Ishikawa (cell line): ENCODE results near the gene KCNMB1.

Source experiments
- CEBPB ChIP-seq: IDR thresholded peaks from 2 replicates; pipeline ENCODE4 v1.6.1; 2012
- CREB1 ChIP-seq: IDR thresholded peaks from 2 replicates; pipeline ENCODE4 v1.6.1; 2012; ENCODE audit warnings: low read depth
- EGR1 ChIP-seq: IDR thresholded peaks from 2 replicates; pipeline ENCODE4 v1.6.1; 2012
- EP300 ChIP-seq: IDR thresholded peaks from 2 replicates; pipeline ENCODE4 v1.6.1; 2012; ENCODE audit warnings: borderline replicate concordance
- FOXM1 ChIP-seq: IDR thresholded peaks from 2 replicates; pipeline ENCODE4 v1.6.1; 2012; ENCODE audit warnings: low read depth, borderline replicate concordance
- NFIC ChIP-seq: IDR thresholded peaks from 2 replicates; pipeline ENCODE4 v1.6.1; 2012
- RAD21 ChIP-seq: IDR thresholded peaks from 2 replicates; pipeline ENCODE4 v1.6.1; 2012; ENCODE audit warnings: low read depth
- TAF1 ChIP-seq: IDR thresholded peaks from 2 replicates; pipeline ENCODE4 v1.6.1; 2012; ENCODE audit warnings: low read depth, mild to moderate bottlenecking
- TCF12 ChIP-seq: IDR thresholded peaks from 2 replicates; pipeline ENCODE4 v1.6.1; 2012; ENCODE audit warnings: low read depth
- TEAD4 ChIP-seq: IDR thresholded peaks from 2 replicates; pipeline ENCODE4 v1.6.1; 2012
- YY1 ChIP-seq: IDR thresholded peaks from 2 replicates; pipeline ENCODE4 v1.6.1; 2012; ENCODE audit warnings: low read depth
- ZBTB7A ChIP-seq: IDR thresholded peaks from 2 replicates; pipeline ENCODE4 v1.6.1; 2012; ENCODE audit warnings: low read depth
- TF ChIP-seq, protein P1 (sequence below): IDR thresholded peaks from 2 replicates; pipeline ENCODE4 v1.6.1; 2012; ENCODE audit warnings: low read depth, mild to moderate bottlenecking
- TF ChIP-seq, protein P2 (sequence below): IDR thresholded peaks from 2 replicates; pipeline ENCODE4 v1.6.1; 2012
- TF ChIP-seq, protein P3 (sequence below): IDR thresholded peaks from 2 replicates; pipeline ENCODE4 v1.6.1; 2012

KCNMB1 gene

DNA sequence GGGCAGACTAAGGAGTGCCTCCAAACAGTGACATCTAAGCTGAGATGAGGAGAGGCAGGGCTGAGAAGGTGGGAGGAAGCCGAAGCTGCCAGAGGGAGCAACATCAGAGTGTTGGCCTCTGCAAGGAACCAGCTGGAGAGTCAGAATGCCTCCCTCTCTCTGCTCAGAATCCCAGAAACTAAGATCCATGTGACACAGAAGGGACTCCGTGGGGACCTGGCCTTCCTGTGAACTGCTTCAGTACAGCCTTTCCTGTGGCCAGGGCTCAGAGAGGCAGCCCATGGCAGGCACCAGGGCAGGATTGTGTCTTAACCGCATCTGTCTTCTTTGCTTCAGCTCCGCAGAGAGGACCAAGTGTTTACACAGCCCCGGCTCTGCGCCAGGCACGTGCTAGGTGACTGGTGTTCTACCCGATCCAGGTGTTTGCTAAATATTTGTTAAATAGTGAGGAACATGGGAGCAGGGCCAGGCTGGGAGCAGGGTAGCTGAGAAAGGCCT is 33.5 kb downstream of the KCNMB1 start:
- TF ChIP-seq, protein P1, sequence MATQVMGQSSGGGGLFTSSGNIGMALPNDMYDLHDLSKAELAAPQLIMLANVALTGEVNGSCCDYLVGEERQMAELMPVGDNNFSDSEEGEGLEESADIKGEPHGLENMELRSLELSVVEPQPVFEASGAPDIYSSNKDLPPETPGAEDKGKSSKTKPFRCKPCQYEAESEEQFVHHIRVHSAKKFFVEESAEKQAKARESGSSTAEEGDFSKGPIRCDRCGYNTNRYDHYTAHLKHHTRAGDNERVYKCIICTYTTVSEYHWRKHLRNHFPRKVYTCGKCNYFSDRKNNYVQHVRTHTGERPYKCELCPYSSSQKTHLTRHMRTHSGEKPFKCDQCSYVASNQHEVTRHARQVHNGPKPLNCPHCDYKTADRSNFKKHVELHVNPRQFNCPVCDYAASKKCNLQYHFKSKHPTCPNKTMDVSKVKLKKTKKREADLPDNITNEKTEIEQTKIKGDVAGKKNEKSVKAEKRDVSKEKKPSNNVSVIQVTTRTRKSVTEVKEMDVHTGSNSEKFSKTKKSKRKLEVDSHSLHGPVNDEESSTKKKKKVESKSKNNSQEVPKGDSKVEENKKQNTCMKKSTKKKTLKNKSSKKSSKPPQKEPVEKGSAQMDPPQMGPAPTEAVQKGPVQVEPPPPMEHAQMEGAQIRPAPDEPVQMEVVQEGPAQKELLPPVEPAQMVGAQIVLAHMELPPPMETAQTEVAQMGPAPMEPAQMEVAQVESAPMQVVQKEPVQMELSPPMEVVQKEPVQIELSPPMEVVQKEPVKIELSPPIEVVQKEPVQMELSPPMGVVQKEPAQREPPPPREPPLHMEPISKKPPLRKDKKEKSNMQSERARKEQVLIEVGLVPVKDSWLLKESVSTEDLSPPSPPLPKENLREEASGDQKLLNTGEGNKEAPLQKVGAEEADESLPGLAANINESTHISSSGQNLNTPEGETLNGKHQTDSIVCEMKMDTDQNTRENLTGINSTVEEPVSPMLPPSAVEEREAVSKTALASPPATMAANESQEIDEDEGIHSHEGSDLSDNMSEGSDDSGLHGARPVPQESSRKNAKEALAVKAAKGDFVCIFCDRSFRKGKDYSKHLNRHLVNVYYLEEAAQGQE: no peak
- TF ChIP-seq FOXM1 (no peak), NFIC (no peak), CEBPB (no peak)

DNA sequence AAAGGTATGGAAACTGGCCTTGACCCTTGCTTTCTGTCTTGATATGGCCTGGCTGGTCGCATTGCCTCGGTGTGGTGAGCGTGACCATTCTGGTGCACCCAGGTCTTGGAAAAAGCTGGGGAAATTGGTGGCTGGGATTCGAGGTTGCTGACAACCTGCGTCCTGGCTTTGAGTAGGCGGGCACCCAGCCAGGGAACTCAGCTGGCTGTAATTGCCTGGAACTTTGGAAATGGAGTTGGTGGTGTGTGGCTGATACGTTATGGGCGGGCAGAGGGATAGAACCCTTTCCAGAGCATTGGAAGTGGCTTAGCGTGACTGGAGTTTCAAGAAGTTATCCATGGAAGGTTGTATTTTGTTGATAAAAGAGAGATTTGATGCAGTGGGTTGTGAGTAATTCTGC is 35.2 kb downstream of the KCNMB1 start:
- TF ChIP-seq YY1 (no peak), TCF12 (no peak), CREB1 (no peak), RAD21 (no peak), CEBPB (no peak), EGR1 (no peak), NFIC (no peak), FOXM1 (no peak), EP300 (no peak), TAF1 (no peak), TEAD4 (no peak)
- TF ChIP-seq, protein P1: no peak
- TF ChIP-seq, protein P2, sequence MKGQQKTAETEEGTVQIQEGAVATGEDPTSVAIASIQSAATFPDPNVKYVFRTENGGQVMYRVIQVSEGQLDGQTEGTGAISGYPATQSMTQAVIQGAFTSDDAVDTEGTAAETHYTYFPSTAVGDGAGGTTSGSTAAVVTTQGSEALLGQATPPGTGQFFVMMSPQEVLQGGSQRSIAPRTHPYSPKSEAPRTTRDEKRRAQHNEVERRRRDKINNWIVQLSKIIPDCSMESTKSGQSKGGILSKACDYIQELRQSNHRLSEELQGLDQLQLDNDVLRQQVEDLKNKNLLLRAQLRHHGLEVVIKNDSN: no peak

DNA sequence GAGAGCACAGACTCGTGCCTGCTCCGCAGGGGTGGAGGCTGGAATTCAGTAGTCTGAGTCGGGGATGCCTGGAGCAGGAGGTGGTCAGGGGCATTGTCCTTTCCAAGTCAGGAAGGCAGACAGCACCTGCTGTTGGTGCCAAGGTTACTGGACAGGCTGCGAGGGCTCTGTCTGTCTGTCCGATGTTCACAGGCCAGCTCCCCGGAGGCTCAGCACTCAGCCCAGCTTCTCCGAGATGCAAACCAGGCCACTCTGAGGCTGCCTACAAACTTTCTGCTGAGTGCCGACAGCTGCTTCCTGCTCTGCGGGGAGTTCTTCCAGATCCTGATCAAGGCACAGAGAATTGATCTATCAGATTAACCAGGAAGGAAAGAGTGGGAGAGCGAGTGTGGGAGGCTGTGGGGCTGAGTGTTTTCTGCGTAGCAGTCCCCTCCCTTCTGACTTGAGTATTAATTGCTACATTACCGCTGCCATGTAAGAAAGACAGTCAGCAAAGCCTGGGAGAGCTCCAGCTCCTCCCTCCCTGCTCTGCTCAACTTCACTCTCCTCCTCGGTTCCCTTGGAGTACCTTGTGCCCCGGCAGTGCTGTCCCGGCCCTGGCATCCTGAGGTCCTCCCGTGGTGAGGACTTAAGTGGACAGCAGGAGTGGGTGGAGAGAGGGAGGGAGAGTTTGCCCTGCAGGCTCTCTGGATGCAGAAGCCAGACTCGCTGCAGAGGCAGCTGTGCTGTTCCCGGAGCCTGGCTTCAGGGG is 36.0 kb downstream of the KCNMB1 start:
- TF ChIP-seq RAD21 (no peak), FOXM1 (no peak), TCF12 (no peak), ZBTB7A (no peak), CEBPB (no peak), EGR1 (no peak), EP300 (no peak), TAF1 (no peak), CREB1 (no peak), YY1 (no peak), TEAD4 (no peak), NFIC (no peak)
- TF ChIP-seq, protein P1: no peak
- TF ChIP-seq, protein P2: no peak
- TF ChIP-seq, protein P3, sequence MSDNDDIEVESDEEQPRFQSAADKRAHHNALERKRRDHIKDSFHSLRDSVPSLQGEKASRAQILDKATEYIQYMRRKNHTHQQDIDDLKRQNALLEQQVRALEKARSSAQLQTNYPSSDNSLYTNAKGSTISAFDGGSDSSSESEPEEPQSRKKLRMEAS: no peak

DNA sequence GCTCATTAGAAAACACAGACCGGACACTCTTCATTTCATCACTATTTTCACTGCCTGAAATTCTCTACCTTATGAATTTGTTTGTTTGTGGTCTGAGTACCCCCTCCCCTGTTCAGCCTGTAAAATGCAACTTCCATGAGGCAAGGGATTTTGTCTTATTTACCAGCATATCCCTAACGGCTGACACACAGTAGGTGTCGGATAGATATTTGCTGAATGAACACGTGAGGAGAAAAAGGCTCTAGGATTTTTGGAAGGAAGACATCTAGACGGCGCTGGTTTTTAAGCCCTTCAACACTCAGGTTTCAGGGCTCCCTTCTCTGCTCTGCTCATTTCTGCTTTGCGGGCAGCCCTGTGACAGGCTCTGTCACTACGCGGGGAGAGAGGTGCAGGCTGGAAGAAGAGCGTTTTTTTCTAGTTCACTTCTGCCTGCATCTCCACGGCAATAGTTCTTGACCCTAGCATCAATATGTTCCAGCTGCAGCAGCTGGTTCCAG is 41.0 kb downstream of the KCNMB1 start:
- TF ChIP-seq YY1: no peak
- TF ChIP-seq FOXM1: no peak
- no peak for TF ChIP-seq TCF12
- no peak for TF ChIP-seq NFIC
- TF ChIP-seq, protein P1: no peak
- TF ChIP-seq, protein P3: no peak
- TF ChIP-seq, protein P2: no peak
- TF ChIP-seq TAF1: no peak
- no peak for TF ChIP-seq EP300
- no peak for TF ChIP-seq TEAD4
- TF ChIP-seq EGR1: no peak
- TF ChIP-seq RAD21: no peak
